Measurements from ENCODE around the gene SLC6A3. TPM values are rescaled to one million over a fixed set of nuclear protein-coding genes. Genes with fewer than 3 reads are reported as not detected.

SLC6A3 gene
- total and polyA plus RNA-seq, 10 donors = 0.02 to 0.27 (median 0.07) TPM; not detected in 4

DNA sequence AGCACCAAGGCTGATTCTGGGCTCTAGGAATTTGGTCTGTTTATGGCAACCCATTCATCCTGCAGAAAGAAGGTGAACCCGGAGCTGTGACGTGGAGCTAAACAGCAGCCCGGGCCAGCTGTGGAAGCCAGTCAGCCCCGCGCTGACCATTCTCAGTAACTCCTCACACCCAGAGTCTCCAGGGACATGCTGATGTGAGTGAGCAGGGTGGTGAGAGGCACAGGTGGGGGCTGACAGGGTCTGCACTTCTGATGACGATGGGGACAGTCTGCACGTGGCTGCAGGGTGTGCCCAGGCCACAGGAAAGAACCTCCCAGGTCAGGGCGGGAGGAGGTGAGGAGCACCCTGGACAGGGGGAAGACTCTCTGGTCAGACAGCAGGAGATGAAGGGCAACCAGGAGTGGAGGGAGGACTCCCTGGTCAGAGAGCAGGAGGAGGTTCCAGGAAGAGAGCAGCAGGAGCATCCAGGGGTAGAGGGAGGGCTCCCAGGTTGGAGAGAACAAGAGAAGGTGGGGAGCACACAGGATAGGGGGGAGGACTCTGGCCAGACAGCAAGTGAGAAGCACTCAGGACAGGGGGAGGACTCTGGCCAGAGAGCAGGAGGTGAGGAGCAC is 26.1 kb upstream of the SLC6A3 start:
- peak overlapping the region in 2 of 8 donors; percentile 16 to 36 for H3K27ac ChIP-seq
- no peaks in the 10 kb centered on the region for H3K9me3 ChIP-seq
- intact Hi-C loops (cut with DNase I; ENCODE audit: low total_unique reads) = no loop called here
- peaks cover 0 to 11% (median under 1%) of the 10 kb centered on the region in 6 donors for H3K4me1 ChIP-seq
- 82 to 93% (median 85%) methylated on average over 8 of the region's 8 CpGs for WGBS, 5 donors
- DNase-seq = no peak
- no peak overlapping the region for H3K4me3 ChIP-seq
- TF ChIP-seq, protein P1, sequence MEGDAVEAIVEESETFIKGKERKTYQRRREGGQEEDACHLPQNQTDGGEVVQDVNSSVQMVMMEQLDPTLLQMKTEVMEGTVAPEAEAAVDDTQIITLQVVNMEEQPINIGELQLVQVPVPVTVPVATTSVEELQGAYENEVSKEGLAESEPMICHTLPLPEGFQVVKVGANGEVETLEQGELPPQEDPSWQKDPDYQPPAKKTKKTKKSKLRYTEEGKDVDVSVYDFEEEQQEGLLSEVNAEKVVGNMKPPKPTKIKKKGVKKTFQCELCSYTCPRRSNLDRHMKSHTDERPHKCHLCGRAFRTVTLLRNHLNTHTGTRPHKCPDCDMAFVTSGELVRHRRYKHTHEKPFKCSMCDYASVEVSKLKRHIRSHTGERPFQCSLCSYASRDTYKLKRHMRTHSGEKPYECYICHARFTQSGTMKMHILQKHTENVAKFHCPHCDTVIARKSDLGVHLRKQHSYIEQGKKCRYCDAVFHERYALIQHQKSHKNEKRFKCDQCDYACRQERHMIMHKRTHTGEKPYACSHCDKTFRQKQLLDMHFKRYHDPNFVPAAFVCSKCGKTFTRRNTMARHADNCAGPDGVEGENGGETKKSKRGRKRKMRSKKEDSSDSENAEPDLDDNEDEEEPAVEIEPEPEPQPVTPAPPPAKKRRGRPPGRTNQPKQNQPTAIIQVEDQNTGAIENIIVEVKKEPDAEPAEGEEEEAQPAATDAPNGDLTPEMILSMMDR (IDR thresholded peaks at IDR 0.05 in 8 of 11, conservative IDR thresholded peaks at IDR 0.05 in 3 of 11) = no peak
- TF ChIP-seq POLR2AphosphoS5 (IDR thresholded peaks at IDR 0.05) (no peak), POLR2A (IDR thresholded peaks at IDR 0.05) (no peak)
- H3K27me3 ChIP-seq (replicated peaks in 1 of 7) = no peaks in the 10 kb centered on the region
- peaks cover 0 to 100% (median 97%) of the 10 kb centered on the region in 6 donors for H3K36me3 ChIP-seq

DNA sequence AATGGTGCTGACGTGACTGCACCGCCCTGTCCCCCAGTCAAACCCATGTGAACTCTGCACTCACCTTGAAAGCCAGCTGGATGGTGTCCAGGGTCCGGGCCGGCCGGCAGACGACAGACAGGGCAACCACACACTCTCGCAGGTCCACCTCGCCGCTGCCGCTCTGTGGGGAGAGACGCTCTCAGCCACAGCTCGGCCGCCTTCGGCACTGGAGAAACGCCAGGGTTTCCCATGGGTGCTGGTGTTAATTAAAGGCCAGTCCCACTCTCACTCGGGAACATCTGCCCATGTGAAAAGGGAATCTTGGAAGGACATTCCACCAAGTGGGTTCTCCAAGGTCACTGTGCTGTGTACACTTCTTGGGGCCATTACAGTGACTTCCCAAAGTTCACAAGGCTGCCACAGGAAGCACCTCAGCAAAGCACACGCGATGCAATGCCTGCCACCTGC is 25.5 kb upstream of the SLC6A3 start:
- Histone ChIP-seq H3K4me1 (peaks cover 0 to 6% (median 0%) of the 10 kb centered on the region in 6 donors), H3K27me3 (replicated peaks in 1 of 7) (no peaks in the 10 kb centered on the region), H3K36me3 (peaks cover 0 to 100% (median 97%) of the 10 kb centered on the region in 6 donors), H3K27ac (peak overlapping the region in 1 of 8 donors; percentile 36), H3K9me3 (no peaks in the 10 kb centered on the region), H3K4me3 (no peak overlapping the region)
- peak; percentile 78 for DNase-seq
- TF ChIP-seq, protein P1 (IDR thresholded peaks at IDR 0.05 in 8 of 11, conservative IDR thresholded peaks at IDR 0.05 in 3 of 11) = no peak
- peak in 1 of 3 donors; percentile 14 for TF ChIP-seq POLR2AphosphoS5 (IDR thresholded peaks at IDR 0.05)
- intact Hi-C loops (cut with DNase I; ENCODE audit: low total_unique reads) = no loop called here
- 72 to 88% (median 84%) methylated on average over 12 to 18 of the region's 18 CpGs for WGBS, 5 donors

DNA sequence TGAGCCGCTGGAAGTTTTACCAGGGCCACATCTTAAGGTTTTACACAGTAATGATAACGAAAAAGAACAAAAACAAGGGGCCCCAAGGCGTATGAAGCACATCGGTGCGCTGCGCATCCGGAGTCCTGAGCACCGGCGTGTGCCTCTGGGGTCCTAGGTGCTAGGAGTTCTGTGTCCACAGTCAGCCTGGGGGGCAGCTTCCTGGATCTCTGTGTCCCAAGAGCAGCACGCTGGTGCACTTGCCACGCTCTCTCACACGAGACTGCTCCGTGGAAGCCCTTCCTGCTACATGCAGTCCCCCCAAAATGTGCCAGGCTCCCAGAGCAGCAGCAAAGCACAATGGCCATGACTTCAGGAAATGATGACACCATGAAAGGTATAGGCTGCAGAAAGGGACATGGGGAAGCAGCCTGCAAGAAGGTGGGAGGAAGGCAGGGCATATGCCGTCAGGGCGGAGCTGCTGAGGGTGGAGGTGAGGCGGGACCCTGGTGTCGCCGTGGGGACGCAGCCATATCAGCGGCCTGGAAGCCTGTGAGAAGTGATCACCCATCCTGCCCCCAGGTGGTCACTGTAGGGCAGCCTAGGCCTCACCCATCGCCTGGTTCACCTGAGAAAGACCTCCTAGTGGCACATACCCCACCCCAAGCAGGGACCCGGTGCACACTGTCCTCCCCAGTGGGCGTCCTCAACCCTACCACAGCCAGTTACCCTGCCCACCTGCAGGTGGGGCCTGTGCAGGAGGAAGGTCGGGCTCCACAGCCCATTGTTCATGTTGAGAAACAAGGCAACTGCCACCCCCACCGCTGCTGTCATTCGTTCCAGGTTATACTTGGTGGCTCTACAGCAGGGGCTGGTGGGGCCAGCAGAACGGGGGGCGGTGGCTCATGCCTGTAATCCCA is 23.6 kb upstream of the SLC6A3 start:
- Histone ChIP-seq H3K27ac (peak overlapping the region in 1 of 8 donors; percentile 27), H3K4me1 (no peaks in the 10 kb centered on the region), H3K27me3 (replicated peaks in 1 of 7) (no peaks in the 10 kb centered on the region), H3K4me3 (no peak overlapping the region), H3K9me3 (no peaks in the 10 kb centered on the region), H3K36me3 (peaks cover 0 to 100% (median 90%) of the 10 kb centered on the region in 6 donors)
- TF ChIP-seq, protein P1 (IDR thresholded peaks at IDR 0.05 in 8 of 11, conservative IDR thresholded peaks at IDR 0.05 in 3 of 11) = peak in 4 of 11 experiments; percentile 1 to 18 (median 4)
- TF ChIP-seq POLR2A (IDR thresholded peaks at IDR 0.05) (no peak), POLR2AphosphoS5 (IDR thresholded peaks at IDR 0.05) (peak; percentile 22 to 72 (median 24))
- intact Hi-C loops (cut with DNase I; ENCODE audit: low total_unique reads) = no loop called here
- peak; percentile 75 for DNase-seq
- WGBS, 5 donors = 89 to 94% (median 92%) methylated on average over 26 to 28 of the region's 28 CpGs

DNA sequence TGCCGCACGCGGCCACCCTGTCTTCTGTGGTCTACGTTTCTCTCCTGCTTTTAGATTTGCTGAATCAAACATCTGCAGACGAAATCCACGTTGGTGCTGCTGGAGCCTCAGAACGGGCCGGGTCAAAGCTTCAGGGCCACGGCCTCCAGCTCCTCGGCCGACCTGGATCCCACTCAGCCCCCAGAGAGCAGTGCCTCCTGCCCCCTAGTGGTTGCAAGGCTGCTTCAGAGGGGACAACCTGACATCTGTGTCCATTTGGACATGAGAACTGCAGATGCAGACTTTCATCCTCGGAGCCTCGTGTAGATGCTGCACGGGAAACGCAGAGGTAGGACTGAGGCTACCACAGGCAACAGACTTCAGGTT is 23.0 kb upstream of the SLC6A3 start:
- intact Hi-C loops (cut with DNase I; ENCODE audit: low total_unique reads) = no loop called here
- no peaks in the 10 kb centered on the region for H3K27me3 ChIP-seq (replicated peaks in 1 of 7)
- no peaks in the 10 kb centered on the region for H3K4me1 ChIP-seq
- WGBS, 5 donors = 77 to 95% (median 84%) methylated on average over 8 to 15 of the region's 15 CpGs
- no peak overlapping the region for H3K27ac ChIP-seq
- DNase-seq = no peak
- H3K36me3 ChIP-seq = peaks cover 0 to 100% (median 90%) of the 10 kb centered on the region in 6 donors
- H3K4me3 ChIP-seq = no peak overlapping the region
- H3K9me3 ChIP-seq = no peaks in the 10 kb centered on the region
- TF ChIP-seq POLR2A (IDR thresholded peaks at IDR 0.05) (no peak), POLR2AphosphoS5 (IDR thresholded peaks at IDR 0.05) (peak in 1 of 3 donors; percentile 4)
- TF ChIP-seq, protein P1 (IDR thresholded peaks at IDR 0.05 in 8 of 11, conservative IDR thresholded peaks at IDR 0.05 in 3 of 11) = peak; percentile 10 to 63 (median 45)

Measured in spleen (tissue), 11 donors.